Natural killer cell (primary cell): ENCODE data around the gene TARS2. TPM values are rescaled to one million over a fixed set of nuclear protein-coding genes. Genes with fewer than 3 reads are reported as not detected.

ENCODE experiments used
- ATAC-seq, 3 donors: fragments of 150-1000 bp in 2 of 3; fragments of 200-7000 bp in 1 of 3; cut with Tn5 transposase; 1 replicate in 1 of 3; 2 replicates in 2 of 3; pipeline ENCODE4 v1.10.0; 2021; ENCODE audit warnings: mild to moderate bottlenecking in 2 of 3, moderate library complexity in 2 of 3
- DNase-seq, 2 donors: peaks; one replicate each; pipeline versions ENCODE4 v3.0.0 to v3.0.0-alpha.2; 2013 to 2021; ENCODE audit warnings: mixed read lengths in 1 of 2
- H3K27ac ChIP-seq: one replicate; pipeline ENCODE4 v1.5.1; 2013; ENCODE audit warnings: mild to moderate bottlenecking, low read length
- H3K27me3 ChIP-seq: one replicate; pipeline ENCODE4 v1.6.1; 2013; ENCODE audit warnings: low read length; ENCODE audit not compliant: control insufficient read depth, insufficient read depth
- H3K36me3 ChIP-seq: one replicate; pipeline ENCODE4 v1.6.1; 2013; ENCODE audit warnings: low read length; ENCODE audit not compliant: control insufficient read depth, insufficient read depth
- H3K4me1 ChIP-seq: one replicate; pipeline ENCODE4 v1.6.1; 2013; ENCODE audit warnings: low read length; ENCODE audit not compliant: control insufficient read depth, insufficient read depth
- H3K4me3 ChIP-seq: one replicate; pipeline ENCODE4 v1.5.1; 2013; ENCODE audit warnings: low read length
- H3K9me3 ChIP-seq: one replicate; pipeline ENCODE4 v1.6.1; 2013; ENCODE audit warnings: low read length; ENCODE audit not compliant: control insufficient read depth, insufficient read depth
- H3K27ac Mint-ChIP-seq, 2 donors: one replicate each; pipeline ENCODE4 v1.8.0; 2022; ENCODE audit warnings: mild to moderate bottlenecking in 2 of 2, mixed read lengths in 2 of 2, moderate library complexity in 1 of 2
- H3K27me3 Mint-ChIP-seq, 2 donors: one replicate each; pipeline ENCODE4 v1.8.0; 2022; ENCODE audit warnings: low read depth in 2 of 2, mixed read lengths in 2 of 2
- H3K36me3 Mint-ChIP-seq: one replicate; pipeline ENCODE4 v1.8.0; 2022; ENCODE audit warnings: mixed read lengths
- H3K4me1 Mint-ChIP-seq, 2 donors: one replicate each; pipeline ENCODE4 v1.8.0; 2022; ENCODE audit warnings: mixed read lengths in 2 of 2
- H3K4me3 Mint-ChIP-seq: one replicate; pipeline ENCODE4 v1.8.0; 2022; ENCODE audit warnings: mild to moderate bottlenecking, moderate library complexity, mixed read lengths
- H3K9me3 Mint-ChIP-seq, 2 donors: one replicate each; pipeline ENCODE4 v1.8.0; 2022; ENCODE audit warnings: mixed read lengths in 2 of 2
- CTCF ChIP-seq: fragments of 200-600 bp; IDR thresholded peaks from one replicate; pipeline ENCODE4 v1.8.0; 2022; ENCODE audit warnings: antibody characterized with exemption
- WGBS: methylation state at CpG from one replicate; pipeline ENCODE4 v1.1.7; 2013; ENCODE audit warnings: missing lambda C conversion rate; ENCODE audit not compliant: insufficient coverage; 5-methylcytosine and 5-hydroxymethylcytosine counted together
- intact Hi-C: fragments of 100-400 bp; cut with micrococcal nuclease; formaldehyde crosslinking; loops from one replicate; pipeline ENCODE4 v1.14.2; 2022
- total RNA-seq, 4 donors: library from RNA; stranded (reverse); fragments of 120-200 nt in 1 of 4; gene quantifications; one replicate each; pipeline versions ENCODE4 v1.2.3 to v1.2.4, GENCODE V29; 2013 to 2022

Gene TARS2
- total RNA-seq, 3 donors from 2014 or later (not counting 1 experiment from before 2014, with no cell fraction given): 34.7 to 50.0 (median 44.9) TPM

DNA sequence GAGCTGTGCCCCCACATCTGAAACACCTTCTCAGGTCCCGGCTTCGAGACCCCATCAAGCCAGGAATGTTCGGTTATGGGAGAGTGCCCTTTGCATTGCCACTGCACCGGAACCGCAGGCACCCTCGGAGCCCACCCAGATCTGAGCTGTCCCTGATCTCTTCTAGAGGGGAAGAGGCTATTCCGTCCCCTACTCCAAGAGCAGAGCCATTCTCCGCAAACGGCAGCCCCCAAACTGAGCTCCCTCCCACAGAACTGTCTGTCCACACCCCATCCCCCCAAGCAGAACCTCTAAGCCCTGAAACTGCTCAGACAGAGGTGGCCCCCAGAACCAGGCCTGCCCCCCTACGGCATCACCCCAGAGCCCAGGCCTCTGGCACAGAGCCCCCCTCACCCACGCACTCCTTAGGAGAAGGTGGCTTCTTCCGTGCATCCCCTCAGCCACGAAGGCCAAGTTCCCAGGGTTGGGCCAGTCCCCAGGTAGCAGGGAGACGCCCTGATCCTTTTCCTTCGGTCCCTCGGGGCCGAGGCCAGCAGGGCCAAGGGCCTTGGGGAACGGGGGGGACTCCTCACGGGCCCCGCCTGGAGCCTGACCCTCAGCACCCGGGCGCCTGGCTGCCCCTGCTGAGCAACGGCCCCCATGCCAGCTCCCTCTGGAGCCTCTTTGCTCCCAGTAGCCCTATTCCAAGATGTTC is 66.3 kb downstream of the TARS2 start:
- Mint-ChIP-seq H3K4me1 (peaks cover 4 to 32% of the 10 kb centered on the region in 2 donors), H3K27me3 (peaks cover 0 to 5% of the 10 kb centered on the region in 2 donors), H3K27ac (no peak overlapping the region), H3K36me3 (no peaks in the 10 kb centered on the region), H3K9me3 (no peaks in the 10 kb centered on the region), H3K4me3 (no peak overlapping the region)
- ATAC-seq (no peak), DNase-seq (no peak)
- no peak for TF ChIP-seq CTCF
- Histone ChIP-seq H3K36me3 (no peaks in the 10 kb centered on the region), H3K27ac (no peak overlapping the region), H3K4me3 (no peak overlapping the region), H3K27me3 (peaks cover 4% of the 10 kb centered on the region), H3K9me3 (no peaks in the 10 kb centered on the region), H3K4me1 (peaks cover 40% of the 10 kb centered on the region)
- WGBS: 95% methylated on average over 23 of the region's 23 CpGs
- intact Hi-C loops: no loop called here

DNA sequence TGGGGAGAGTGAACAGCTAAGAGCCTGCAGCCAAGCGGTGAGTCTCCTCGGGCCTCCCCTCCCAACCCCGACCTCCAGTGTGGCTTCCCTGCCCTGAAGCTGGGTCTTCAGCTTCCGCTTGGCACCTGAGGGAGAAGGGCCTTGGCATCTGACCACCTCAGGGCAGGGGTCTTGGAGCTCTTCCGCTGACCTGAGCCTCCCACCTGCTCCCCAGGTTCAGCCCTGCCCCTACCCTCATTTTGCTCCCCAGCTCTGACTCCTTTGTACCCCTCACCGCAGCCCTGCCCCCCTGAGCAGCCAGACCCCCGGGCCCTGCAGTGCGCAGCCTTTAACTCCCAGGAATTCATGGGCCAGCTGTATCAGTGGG is 66.8 kb downstream of the TARS2 start:
- 96% methylated on average over 8 of the region's 8 CpGs for WGBS
- H3K36me3 ChIP-seq: no peaks in the 10 kb centered on the region
- H3K27me3 ChIP-seq: peaks cover 4% of the 10 kb centered on the region
- DNase-seq (no peak), ATAC-seq (no peak)
- peaks cover 39% of the 10 kb centered on the region for H3K4me1 ChIP-seq
- Mint-ChIP-seq H3K27me3 (peaks cover 0 to 4% of the 10 kb centered on the region in 2 donors), H3K4me1 (peaks cover 4 to 30% of the 10 kb centered on the region in 2 donors), H3K4me3 (no peak overlapping the region), H3K36me3 (no peaks in the 10 kb centered on the region), H3K9me3 (no peaks in the 10 kb centered on the region), H3K27ac (no peak overlapping the region)
- no peak overlapping the region for H3K4me3 ChIP-seq
- no peaks in the 10 kb centered on the region for H3K9me3 ChIP-seq
- intact Hi-C loops: no loop called here
- no peak overlapping the region for H3K27ac ChIP-seq
- TF ChIP-seq CTCF: no peak

DNA sequence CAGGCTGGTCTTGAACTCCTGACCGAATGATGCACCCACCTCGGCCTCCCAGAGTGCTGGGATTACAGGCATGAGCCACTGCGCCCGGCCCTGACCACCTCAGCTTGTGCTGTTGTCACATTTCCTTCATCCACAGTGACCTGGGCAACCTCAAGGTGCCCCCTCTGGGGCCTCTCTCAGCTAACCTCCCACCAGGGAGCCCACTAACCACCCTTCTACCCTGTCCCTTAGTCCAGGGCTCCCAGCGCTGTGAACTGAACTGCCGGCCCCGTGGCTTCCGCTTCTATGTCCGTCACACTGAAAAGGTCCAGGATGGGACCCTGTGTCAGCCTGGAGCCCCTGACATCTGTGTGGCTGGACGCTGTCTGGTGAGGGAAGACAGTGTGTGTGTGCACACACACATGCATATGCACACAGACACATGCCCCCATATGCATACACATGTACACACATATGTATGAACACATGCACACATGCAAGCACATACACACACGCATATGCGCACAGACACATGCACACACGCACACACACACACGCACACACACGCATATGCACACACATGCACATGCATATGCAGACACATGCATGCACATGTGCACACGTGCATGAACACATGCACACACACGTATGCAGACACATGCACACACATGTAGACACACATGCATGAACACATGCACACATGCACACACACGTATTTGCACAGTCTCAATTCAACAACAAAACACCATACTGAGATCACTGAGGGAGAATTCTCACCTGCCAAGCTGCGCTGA is 68.2 kb downstream of the TARS2 start:
- Mint-ChIP-seq H3K4me1 (peaks cover 10 to 32% of the 10 kb centered on the region in 2 donors), H3K27me3 (no peaks in the 10 kb centered on the region), H3K27ac (no peak overlapping the region), H3K9me3 (no peaks in the 10 kb centered on the region), H3K36me3 (no peaks in the 10 kb centered on the region), H3K4me3 (no peak overlapping the region)
- H3K4me1 ChIP-seq: peaks cover 43% of the 10 kb centered on the region
- no peak overlapping the region for H3K27ac ChIP-seq
- no peak overlapping the region for H3K4me3 ChIP-seq
- ATAC-seq (no peak), DNase-seq (no peak)
- no peaks in the 10 kb centered on the region for H3K27me3 ChIP-seq
- no peak for TF ChIP-seq CTCF
- intact Hi-C loops: no loop called here
- no peaks in the 10 kb centered on the region for H3K36me3 ChIP-seq
- WGBS: 89% methylated on average over 19 of the region's 19 CpGs
- no peaks in the 10 kb centered on the region for H3K9me3 ChIP-seq
